Measurements from ENCODE around the gene LTF. TPM values are rescaled to one million over a fixed set of nuclear protein-coding genes. Genes with fewer than 3 reads are reported as not detected.
A peak's percentile ranks its signal among the peaks of the same experiment; 100 is the strongest.

LTF gene
- total RNA-seq, 1 donor = 0.72 TPM

DNA sequence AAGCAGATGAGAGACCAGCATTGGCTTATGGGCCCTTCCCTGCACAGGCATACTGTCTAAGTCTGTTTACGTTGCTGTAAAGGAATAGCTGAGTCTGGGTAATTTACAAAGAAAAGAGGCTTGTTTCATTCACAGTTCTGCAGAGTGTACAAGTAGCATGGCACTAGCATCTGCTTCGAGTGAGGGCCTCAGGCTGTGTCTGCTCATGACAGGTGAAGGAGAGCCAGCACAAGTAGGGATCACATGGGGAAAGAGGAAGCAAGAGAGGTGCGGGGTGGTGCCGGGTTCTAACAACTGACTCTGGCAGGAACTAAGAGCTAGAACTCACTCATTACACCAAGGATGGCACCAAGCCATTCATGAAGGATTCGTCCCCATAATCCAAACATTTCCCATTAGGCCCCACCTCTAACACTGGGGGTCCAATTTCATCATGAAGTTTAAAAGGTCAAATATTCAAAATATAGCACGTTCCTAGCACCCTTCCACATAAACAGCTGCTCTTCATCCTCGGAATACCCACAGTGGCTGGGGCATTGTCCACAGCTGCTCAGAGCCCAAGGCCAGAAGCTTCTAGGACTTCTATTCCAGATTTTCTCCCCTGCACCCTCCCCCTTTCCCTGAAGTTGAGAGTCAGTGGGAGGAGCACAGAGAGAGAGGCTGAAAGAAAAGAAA lies 38.6 kb upstream of the LTF start:
- H3K4me2 ChIP-seq (ENCODE audit: insufficient read depth, low read length) = no peak overlapping the region
- H2AFZ ChIP-seq (ENCODE audit: low read length) = no peak overlapping the region
- H3K27ac ChIP-seq (ENCODE audit: low read depth, low read length) = no peak overlapping the region
- no peaks in the 10 kb centered on the region for H3K27me3 ChIP-seq (ENCODE audit: insufficient read depth, low read length)
- no peaks in the 10 kb centered on the region for H3K79me2 ChIP-seq (ENCODE audit: insufficient read depth, low read length)
- H3K4me1 ChIP-seq (ENCODE audit: insufficient read depth, low read length) = peaks cover 20% of the 10 kb centered on the region
- TF ChIP-seq, protein P1, sequence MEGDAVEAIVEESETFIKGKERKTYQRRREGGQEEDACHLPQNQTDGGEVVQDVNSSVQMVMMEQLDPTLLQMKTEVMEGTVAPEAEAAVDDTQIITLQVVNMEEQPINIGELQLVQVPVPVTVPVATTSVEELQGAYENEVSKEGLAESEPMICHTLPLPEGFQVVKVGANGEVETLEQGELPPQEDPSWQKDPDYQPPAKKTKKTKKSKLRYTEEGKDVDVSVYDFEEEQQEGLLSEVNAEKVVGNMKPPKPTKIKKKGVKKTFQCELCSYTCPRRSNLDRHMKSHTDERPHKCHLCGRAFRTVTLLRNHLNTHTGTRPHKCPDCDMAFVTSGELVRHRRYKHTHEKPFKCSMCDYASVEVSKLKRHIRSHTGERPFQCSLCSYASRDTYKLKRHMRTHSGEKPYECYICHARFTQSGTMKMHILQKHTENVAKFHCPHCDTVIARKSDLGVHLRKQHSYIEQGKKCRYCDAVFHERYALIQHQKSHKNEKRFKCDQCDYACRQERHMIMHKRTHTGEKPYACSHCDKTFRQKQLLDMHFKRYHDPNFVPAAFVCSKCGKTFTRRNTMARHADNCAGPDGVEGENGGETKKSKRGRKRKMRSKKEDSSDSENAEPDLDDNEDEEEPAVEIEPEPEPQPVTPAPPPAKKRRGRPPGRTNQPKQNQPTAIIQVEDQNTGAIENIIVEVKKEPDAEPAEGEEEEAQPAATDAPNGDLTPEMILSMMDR (IDR thresholded peaks at IDR 0.05; ENCODE audit: extremely low read depth, low read depth, low read length) = no peak
- no peaks in the 10 kb centered on the region for H3K36me3 ChIP-seq (ENCODE audit: insufficient read depth, low read length)
- no peak overlapping the region for H3K4me3 ChIP-seq (ENCODE audit: insufficient read depth, low read length)
- DNase-seq (ENCODE audit: insufficient read length, low spot score, missing footprints) = no peak
- H3K9me3 ChIP-seq (ENCODE audit: low read depth, low read length) = no peaks in the 10 kb centered on the region
- H4K20me1 ChIP-seq (ENCODE audit: insufficient read depth, low read length) = no peaks in the 10 kb centered on the region

DNA sequence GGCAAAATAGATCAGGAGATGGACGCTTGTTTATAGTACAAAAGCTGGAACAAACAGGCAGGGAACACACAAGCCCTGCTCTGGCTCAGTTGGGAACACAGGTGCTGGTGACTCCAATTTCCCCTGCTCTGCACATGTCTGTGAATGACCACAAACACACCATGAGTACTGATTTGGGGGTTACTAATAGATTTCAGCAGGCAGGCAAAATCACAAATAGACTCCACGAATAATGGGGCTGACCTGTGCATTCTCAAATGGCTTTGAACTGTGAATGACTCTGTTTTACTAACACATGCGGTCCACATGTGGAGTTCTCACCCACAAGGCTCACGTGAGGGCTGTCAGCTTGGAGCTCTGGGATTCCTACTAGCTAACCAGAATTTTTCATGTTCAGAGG lies 37.0 kb upstream of the LTF start:
- Histone ChIP-seq H3K27me3 (ENCODE audit: insufficient read depth, low read length) (no peaks in the 10 kb centered on the region), H3K4me3 (ENCODE audit: insufficient read depth, low read length) (no peak overlapping the region), H3K4me2 (ENCODE audit: insufficient read depth, low read length) (no peak overlapping the region), H3K27ac (ENCODE audit: low read depth, low read length) (no peak overlapping the region), H3K9me3 (ENCODE audit: low read depth, low read length) (no peaks in the 10 kb centered on the region), H2AFZ (ENCODE audit: low read length) (no peak overlapping the region), H3K4me1 (ENCODE audit: insufficient read depth, low read length) (peaks cover 24% of the 10 kb centered on the region), H4K20me1 (ENCODE audit: insufficient read depth, low read length) (no peaks in the 10 kb centered on the region), H3K79me2 (ENCODE audit: insufficient read depth, low read length) (no peaks in the 10 kb centered on the region), H3K36me3 (ENCODE audit: insufficient read depth, low read length) (no peaks in the 10 kb centered on the region)
- TF ChIP-seq, protein P1 (IDR thresholded peaks at IDR 0.05; ENCODE audit: extremely low read depth, low read depth, low read length) = no peak
- no peak for DNase-seq (ENCODE audit: insufficient read length, low spot score, missing footprints)

DNA sequence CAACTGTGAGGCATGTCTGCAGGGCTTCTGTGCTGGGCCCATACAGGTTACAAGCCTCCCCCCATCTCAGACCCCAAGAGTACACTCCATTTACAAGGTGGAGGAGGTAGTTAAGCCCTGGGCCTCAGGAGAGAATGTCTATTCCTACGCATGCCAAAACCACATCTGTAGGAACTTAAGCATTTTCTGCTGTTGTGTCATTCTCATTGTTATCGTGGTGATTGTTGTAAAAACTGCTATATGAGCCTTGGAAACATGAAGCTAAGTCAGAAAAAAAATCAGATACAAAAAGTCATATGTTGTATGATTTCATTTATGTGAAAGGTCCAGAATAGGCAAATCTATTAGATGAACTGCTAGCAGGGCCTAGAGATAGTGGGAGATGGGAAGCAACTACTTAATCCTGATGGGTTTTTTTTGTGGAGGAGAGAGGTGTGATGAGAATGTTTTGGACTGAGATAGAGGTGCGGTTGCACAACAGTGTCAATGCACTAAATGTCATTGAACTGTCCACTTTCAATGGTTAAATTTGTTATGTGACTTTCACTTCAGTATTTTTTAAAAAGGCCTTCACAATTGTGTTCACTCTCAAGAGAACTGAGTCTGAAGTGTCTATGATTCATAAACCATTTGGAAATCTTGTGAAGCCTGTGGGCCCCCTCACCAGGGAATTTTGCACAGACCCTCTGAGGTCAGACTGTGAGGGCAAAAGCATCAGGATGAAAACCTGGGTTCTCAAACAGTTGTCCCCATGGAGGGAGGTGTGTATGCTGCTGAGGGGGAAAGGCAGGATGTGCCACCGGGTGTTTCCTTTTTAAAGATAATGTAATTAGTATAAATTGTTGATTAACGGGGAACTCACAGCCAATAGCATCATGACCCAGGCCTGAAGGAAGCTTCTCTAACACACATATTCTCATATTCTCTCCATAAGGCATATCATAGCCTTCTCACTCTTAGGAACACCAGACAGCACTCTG lies 36.2 kb upstream of the LTF start:
- Histone ChIP-seq H3K79me2 (ENCODE audit: insufficient read depth, low read length) (no peaks in the 10 kb centered on the region), H3K4me2 (ENCODE audit: insufficient read depth, low read length) (peak overlapping the region; percentile 7), H2AFZ (ENCODE audit: low read length) (no peak overlapping the region), H3K4me3 (ENCODE audit: insufficient read depth, low read length) (no peak overlapping the region), H3K9me3 (ENCODE audit: low read depth, low read length) (no peaks in the 10 kb centered on the region), H3K27ac (ENCODE audit: low read depth, low read length) (peak overlapping the region; percentile 38), H3K4me1 (ENCODE audit: insufficient read depth, low read length) (peaks cover 32% of the 10 kb centered on the region), H3K27me3 (ENCODE audit: insufficient read depth, low read length) (no peaks in the 10 kb centered on the region), H4K20me1 (ENCODE audit: insufficient read depth, low read length) (no peaks in the 10 kb centered on the region), H3K36me3 (ENCODE audit: insufficient read depth, low read length) (no peaks in the 10 kb centered on the region)
- TF ChIP-seq, protein P1 (IDR thresholded peaks at IDR 0.05; ENCODE audit: extremely low read depth, low read depth, low read length) = no peak
- DNase-seq (ENCODE audit: insufficient read length, low spot score, missing footprints) = peak; percentile 90

Measured in osteoblast (primary cell).